Naive thymus-derived CD4-positive, alpha-beta T cell (primary cell): Measurements from ENCODE around the gene ADSL. TPM values are rescaled to one million over a fixed set of nuclear protein-coding genes. Genes with fewer than 3 reads are reported as not detected.

ENCODE experiments used
- ATAC-seq: fragments of 150-1000 bp; cut with Tn5 transposase; 2 replicates; pipeline ENCODE4 v1.10.0; 2021; ENCODE audit warnings: mild to moderate bottlenecking, moderate library complexity
- CTCF ChIA-PET: fragments of 350-600 bp; sonication (Branson Sonifier 250); formaldehyde crosslinking; loops from one replicate; lab custom pipeline; 2021; ENCODE audit warnings: antibody characterized with exemption; lab: Charles Lee
- POLR2A ChIA-PET: fragments of 350-600 bp; sonication (Branson Sonifier 250); formaldehyde crosslinking; loops from one replicate; lab custom pipeline; 2021; ENCODE audit warnings: antibody characterized with exemption, inconsistent platforms; lab: Charles Lee
- DNase-seq, 9 donors: peaks; one replicate each; pipeline versions ENCODE4 v3.0.0 to v3.0.0-alpha.2; 2020 to 2022; ENCODE audit warnings: mixed read lengths in 1 of 9
- H3K27ac ChIP-seq: one replicate; pipeline ENCODE4 v1.7.0; 2013; ENCODE audit warnings: mild to moderate bottlenecking, low read depth, low read length, moderate library complexity
- H3K27me3 ChIP-seq, 2 donors: one replicate each; pipeline ENCODE4 v1.7.0; 2013; ENCODE audit warnings: low read length in 2 of 2, mild to moderate bottlenecking in 2 of 2, moderate library complexity in 2 of 2; ENCODE audit not compliant: control insufficient read depth in 2 of 2, insufficient read depth in 2 of 2
- H3K36me3 ChIP-seq, 3 experiments: 1 replicate in 2 of 3; 2 replicates in 1 of 3; pipeline ENCODE4 v1.7.0; 2013; ENCODE audit warnings: low read length in 3 of 3, mild to moderate bottlenecking in 3 of 3, moderate library complexity in 1 of 3; ENCODE audit not compliant: insufficient read depth in 3 of 3, control insufficient read depth in 2 of 3
- H3K4me1 ChIP-seq, 2 donors: one replicate each; pipeline ENCODE4 v1.7.0; 2013; ENCODE audit warnings: low read length in 2 of 2, mild to moderate bottlenecking in 2 of 2, moderate library complexity in 1 of 2; ENCODE audit not compliant: control insufficient read depth in 2 of 2, insufficient read depth in 2 of 2
- H3K4me3 ChIP-seq: 2 replicates; pipeline ENCODE4 v1.7.0; 2013; ENCODE audit warnings: mild to moderate bottlenecking, low read length
- H3K9me3 ChIP-seq, 3 experiments: 1 replicate in 2 of 3; 2 replicates in 1 of 3; pipeline ENCODE4 v1.7.0; 2013; ENCODE audit warnings: low read length in 3 of 3; ENCODE audit not compliant: control insufficient read depth in 2 of 3
- H3K27ac Mint-ChIP-seq, 9 donors: one replicate each; pipeline ENCODE4 v1.8.0; 2020 to 2022; ENCODE audit warnings: mixed read lengths in 9 of 9, mild to moderate bottlenecking in 8 of 9, moderate library complexity in 5 of 9, inconsistent platforms in 2 of 9
- H3K27me3 Mint-ChIP-seq, 5 donors: one replicate each; pipeline ENCODE4 v1.8.0; 2021 to 2022; ENCODE audit warnings: mixed read lengths in 5 of 5, mild to moderate bottlenecking in 1 of 5
- H3K36me3 Mint-ChIP-seq, 5 donors: one replicate each; pipeline ENCODE4 v1.8.0; 2020 to 2022; ENCODE audit warnings: mixed read lengths in 5 of 5, mild to moderate bottlenecking in 3 of 5, inconsistent platforms in 1 of 5
- H3K4me1 Mint-ChIP-seq, 7 donors: one replicate each; pipeline ENCODE4 v1.8.0; 2020 to 2022; ENCODE audit warnings: mixed read lengths in 7 of 7, mild to moderate bottlenecking in 3 of 7, inconsistent platforms in 1 of 7
- H3K4me3 Mint-ChIP-seq, 10 donors: one replicate each; pipeline ENCODE4 v1.8.0; 2020 to 2022; ENCODE audit warnings: mild to moderate bottlenecking in 10 of 10, mixed read lengths in 10 of 10, moderate library complexity in 6 of 10, inconsistent platforms in 2 of 10
- H3K9me3 Mint-ChIP-seq, 11 donors: one replicate each; pipeline ENCODE4 v1.8.0; 2020 to 2022; ENCODE audit warnings: mixed read lengths in 11 of 11, mild to moderate bottlenecking in 4 of 11, inconsistent platforms in 1 of 11, moderate library complexity in 1 of 11
- intact Hi-C, 2 donors: fragments of 100-400 bp; cut with micrococcal nuclease; formaldehyde crosslinking; loops; one replicate each; pipeline ENCODE4 v1.15.1; 2023
- polyA plus RNA-seq, 2 donors: library from polyadenylated mRNA; unstranded; fragments of 300-500 nt; fragmentation: Illumina TruSeq; gene quantifications; one replicate each; pipeline ENCODE4 v1.2.3, GENCODE V29; 2021
- total RNA-seq, 6 experiments: library from RNA in 5 of 6; stranded (reverse) in 5 of 6; gene quantifications; 1 replicate in 5 of 6; 2 replicates in 1 of 6; pipeline ENCODE4 v1.2.3 and lab custom pipeline; 2021 to 2026

ADSL gene
- total RNA-seq (100 to 1,000 TPM in 1 of 5 experiments, 10 to 100 TPM in 4; 54.4 to 127 (median 61.9) TPM), polyA plus RNA-seq (100 to 1,000 TPM; 118 to 121 TPM), total RNA-seq (lab: John Stamatoyannopoulos, UW) (19.4 reads per million, percentile 50 among the genes with 10 or more reads in this experiment)

DNA sequence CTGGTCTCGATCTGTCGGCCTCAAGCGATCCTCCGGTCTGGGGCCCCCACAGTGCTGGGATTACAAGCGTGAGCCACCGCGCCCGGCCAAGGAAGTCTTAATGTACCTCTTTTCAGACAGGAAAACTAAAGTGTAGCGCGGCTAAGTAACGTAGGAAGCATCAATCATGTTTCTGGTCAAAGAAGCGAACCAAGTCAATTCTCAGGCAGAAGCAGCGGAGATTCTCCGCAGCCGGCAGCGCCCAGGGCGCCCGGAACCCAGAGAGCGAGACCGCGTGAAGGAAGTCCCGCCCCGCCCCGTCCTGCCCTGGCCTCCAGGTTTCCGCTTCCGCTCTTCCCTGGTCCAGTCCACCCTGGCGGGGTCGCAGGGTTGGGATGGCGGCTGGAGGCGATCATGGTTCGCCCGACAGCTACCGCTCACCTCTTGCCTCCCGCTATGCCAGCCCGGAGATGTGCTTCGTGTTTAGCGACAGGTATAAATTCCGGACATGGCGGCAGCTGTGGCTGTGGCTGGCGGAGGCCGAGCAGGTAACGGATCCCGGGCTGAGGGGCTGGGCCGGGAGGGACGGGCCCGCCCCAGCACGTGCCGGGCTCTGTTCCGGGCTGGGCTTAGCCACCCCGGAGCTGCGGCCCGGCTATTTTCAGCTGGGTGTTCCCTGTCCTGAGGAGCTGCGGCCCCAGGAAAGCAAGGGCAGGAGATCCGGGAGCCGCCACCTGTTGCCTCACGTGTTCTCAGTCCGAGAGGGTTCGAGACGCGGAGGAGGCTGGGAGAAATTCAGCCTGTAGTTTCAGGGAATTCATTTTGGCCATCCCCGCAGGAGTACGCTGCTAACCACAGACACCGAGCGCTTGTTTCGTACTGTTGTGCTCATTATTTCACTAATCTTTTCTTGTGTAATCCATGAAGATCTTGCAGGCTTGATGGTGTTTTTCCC lies at the start of gene ADSL:
TSS of gene ADSL (plus strand) at position 316 of the 934 bp plus-strand sequence. CDS start at position 375, 59 bp downstream.
- peaks cover 2 to 32% (median 9%) of the 10 kb centered on the region in 3 experiments for H3K36me3 ChIP-seq
- ATAC-seq (peak; percentile 92), DNase-seq (peak; percentile 70 to 88 (median 81))
- peak within 1 kb of the TSS; percentile 83 for H3K27ac ChIP-seq
- ChIA-PET CTCF (interaction anchor here (0.6 to 3.2 kb wide), 14 partner anchors 8 to 830 kb away, joined by 3 to 23 read pairs (median 5); partner anchors contain the start of gene RPS19BP1), POLR2A (interaction anchor here (0.7 to 6.8 kb wide), 17 partner anchors 14 to 404 kb away, joined by 3 to 77 read pairs (median 6); partner anchors contain the start of gene TNRC6B)
- H3K4me3 ChIP-seq, result peak within 1 kb of the TSS; percentile 98
- H3K4me1 ChIP-seq, result peaks cover 37 to 53% of the 10 kb centered on the region in 2 donors
- H3K9me3 ChIP-seq, result no peaks in the 10 kb centered on the region
- Mint-ChIP-seq H3K27me3 (no peaks in the 10 kb centered on the region), H3K9me3 (peaks cover 0 to 3% (median 0%) of the 10 kb centered on the region in 11 donors), H3K4me1 (peaks cover 36 to 69% (median 49%) of the 10 kb centered on the region in 7 donors), H3K27ac (peak within 1 kb of the TSS; percentile 92 to 99 (median 98)), H3K4me3 (peak within 1 kb of the TSS; percentile 93 to 99 (median 98)), H3K36me3 (peaks cover 5 to 10% (median 7%) of the 10 kb centered on the region in 5 donors)
- intact Hi-C loops, result loop anchor here (1.0 to 5.0 kb wide), 15 partner anchors 12 to 814 kb away; partner anchors contain the start of genes RPS19BP1 (in 2 of the 2), SGSM3 (in 1 of the 2) and TNRC6B (in 1 of the 2)
- H3K27me3 ChIP-seq, result no peaks in the 10 kb centered on the region

DNA sequence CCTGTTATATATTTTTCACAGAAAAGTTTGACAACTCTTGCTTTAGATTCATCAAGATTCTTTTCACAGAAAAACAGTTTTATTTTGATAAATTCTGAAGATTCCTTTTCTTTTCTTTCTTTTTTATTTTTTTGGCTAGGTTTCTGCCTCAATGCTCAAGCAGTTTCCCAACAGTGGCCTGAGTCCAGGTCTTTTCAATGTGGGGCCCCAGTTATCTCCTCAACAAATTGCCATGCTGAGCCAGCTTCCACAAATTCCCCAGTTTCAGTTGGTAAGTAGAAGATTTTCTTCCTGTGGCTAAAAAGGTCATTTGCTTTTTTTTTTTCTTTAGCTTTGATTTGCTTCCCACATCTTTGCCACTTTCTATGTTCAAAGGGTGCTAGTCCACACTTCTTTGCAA lies 46.0 kb upstream of the ADSL start:
- Histone ChIP-seq H3K4me3 (no peak overlapping the region), H3K9me3 (no peaks in the 10 kb centered on the region), H3K4me1 (no peaks in the 10 kb centered on the region), H3K27ac (no peak overlapping the region), H3K27me3 (no peaks in the 10 kb centered on the region), H3K36me3 (peaks cover 21 to 61% (median 22%) of the 10 kb centered on the region in 3 experiments)
- DNase-seq (no peak), ATAC-seq (no peak)
- Mint-ChIP-seq H3K36me3 (peaks cover 11 to 57% (median 39%) of the 10 kb centered on the region in 5 donors), H3K4me3 (no peak overlapping the region), H3K9me3 (no peaks in the 10 kb centered on the region), H3K4me1 (peaks cover 9 to 38% (median 24%) of the 10 kb centered on the region in 7 donors), H3K27me3 (no peaks in the 10 kb centered on the region), H3K27ac (peak overlapping the region in 3 of 9 donors; percentile 15 to 58 (median 56))
- intact Hi-C loops, result no loop called here
- ChIA-PET POLR2A (interaction anchor here (1.2 to 1.8 kb wide), 4 partner anchors 8 to 88 kb away, joined by 3 to 4 read pairs (median 3); no protein-coding TSS in a partner anchor), CTCF (interaction anchor here (0.6 to 1.9 kb wide), 3 partner anchors 30 to 449 kb away, joined by 3 to 5 read pairs (median 4); no protein-coding TSS in a partner anchor)

DNA sequence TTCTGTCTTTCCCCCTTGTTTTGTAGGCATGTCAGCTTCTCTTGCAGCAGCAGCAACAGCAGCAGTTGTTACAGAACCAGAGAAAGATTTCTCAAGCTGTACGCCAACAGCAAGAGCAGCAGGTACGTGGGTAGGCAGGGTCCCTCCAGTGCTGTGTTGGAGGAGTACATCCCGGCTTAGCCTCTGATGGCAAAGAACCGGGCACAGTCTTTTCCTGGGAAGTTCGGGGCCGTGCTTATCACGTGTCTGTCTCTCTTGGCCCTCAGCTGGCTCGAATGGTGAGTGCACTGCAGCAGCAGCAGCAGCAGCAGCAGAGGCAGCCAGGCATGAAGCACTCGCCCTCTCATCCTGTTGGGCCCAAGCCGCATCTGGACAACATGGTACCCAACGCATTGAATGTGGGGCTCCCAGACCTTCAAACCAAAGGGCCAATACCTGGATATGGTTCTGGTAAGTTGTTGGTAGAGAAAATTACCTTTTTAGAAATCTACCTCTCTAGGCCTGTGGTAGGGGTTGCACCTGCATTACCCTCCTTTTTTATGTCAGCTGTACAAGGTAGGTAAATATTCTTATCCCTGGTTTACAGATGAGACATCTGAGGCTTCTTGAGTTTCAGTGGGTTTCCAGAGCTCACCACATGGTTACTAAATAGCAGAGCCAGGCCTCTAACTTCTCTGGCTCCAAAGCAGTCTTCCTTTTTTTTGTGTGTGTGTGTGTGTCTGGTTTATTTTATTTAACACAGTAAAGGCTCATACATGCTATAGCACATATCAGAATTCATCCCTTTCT lies 45.2 kb upstream of the ADSL start:
- intact Hi-C loops, result no loop called here
- Histone ChIP-seq H3K27ac (no peak overlapping the region), H3K36me3 (peaks cover 21 to 54% (median 22%) of the 10 kb centered on the region in 3 experiments), H3K4me1 (no peaks in the 10 kb centered on the region), H3K27me3 (no peaks in the 10 kb centered on the region), H3K4me3 (no peak overlapping the region), H3K9me3 (no peaks in the 10 kb centered on the region)
- ATAC-seq (no peak), DNase-seq (no peak)
- H3K4me1 Mint-ChIP-seq, result peaks cover 6 to 37% (median 24%) of the 10 kb centered on the region in 7 donors
- H3K36me3 Mint-ChIP-seq, result peaks cover 9 to 55% (median 34%) of the 10 kb centered on the region in 5 donors
- no peaks in the 10 kb centered on the region for H3K9me3 Mint-ChIP-seq
- CTCF ChIA-PET, result interaction anchor here (0.6 to 1.9 kb wide), 2 partner anchors 31 to 47 kb away, joined by 4 to 5 read pairs; no protein-coding TSS in a partner anchor
- H3K27me3 Mint-ChIP-seq, result no peaks in the 10 kb centered on the region
- POLR2A ChIA-PET, result interaction anchor here (0.6 to 1.8 kb wide), 6 partner anchors 9 to 91 kb away, joined by 3 to 4 read pairs (median 3); no protein-coding TSS in a partner anchor
- H3K27ac Mint-ChIP-seq, result peak overlapping the region in 4 of 9 donors; percentile 15 to 58 (median 44)
- no peak overlapping the region for H3K4me3 Mint-ChIP-seq

DNA sequence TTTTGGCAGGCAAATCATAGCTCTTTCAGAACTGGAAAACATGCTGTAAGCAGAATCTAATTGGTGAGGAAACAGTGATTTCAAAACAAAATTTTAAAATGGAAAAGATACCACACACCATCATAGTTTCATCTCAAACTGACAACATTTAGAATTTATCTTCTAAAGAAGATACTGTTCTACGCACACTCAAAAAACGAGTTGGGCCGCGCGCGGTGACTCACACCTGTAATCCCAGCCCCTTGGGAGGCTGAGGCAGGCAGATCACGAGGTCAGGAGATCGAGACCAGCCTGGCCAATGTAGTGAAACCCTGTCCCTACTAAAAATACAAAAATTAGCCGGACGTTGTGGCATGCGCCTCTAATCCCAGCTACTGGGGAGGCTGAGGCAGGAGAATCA lies 44.2 kb upstream of the ADSL start:
- Histone ChIP-seq H3K4me3 (no peak overlapping the region), H3K27ac (no peak overlapping the region), H3K4me1 (peaks cover 0 to under 1% of the 10 kb centered on the region in 2 donors), H3K27me3 (no peaks in the 10 kb centered on the region), H3K36me3 (peaks cover 17 to 51% (median 19%) of the 10 kb centered on the region in 3 experiments), H3K9me3 (no peaks in the 10 kb centered on the region)
- Mint-ChIP-seq H3K27ac (peak overlapping the region in 2 of 9 donors; percentile 4 to 65), H3K27me3 (no peaks in the 10 kb centered on the region), H3K4me1 (peaks cover 6 to 36% (median 25%) of the 10 kb centered on the region in 7 donors), H3K9me3 (no peaks in the 10 kb centered on the region), H3K4me3 (no peak overlapping the region), H3K36me3 (peaks cover 9 to 52% (median 31%) of the 10 kb centered on the region in 5 donors)
- no peak for ATAC-seq
- ChIA-PET CTCF (interaction anchor here (1.0 kb wide), 1 partner anchor 45 kb away, joined by 3 read pairs; no protein-coding TSS in a partner anchor), POLR2A (interaction anchor here (1.0 to 1.8 kb wide), 2 partner anchors 8 to 44 kb away, joined by 3 to 4 read pairs; no protein-coding TSS in a partner anchor)
- intact Hi-C loops, result no loop called here
- DNase-seq, result no peak

DNA sequence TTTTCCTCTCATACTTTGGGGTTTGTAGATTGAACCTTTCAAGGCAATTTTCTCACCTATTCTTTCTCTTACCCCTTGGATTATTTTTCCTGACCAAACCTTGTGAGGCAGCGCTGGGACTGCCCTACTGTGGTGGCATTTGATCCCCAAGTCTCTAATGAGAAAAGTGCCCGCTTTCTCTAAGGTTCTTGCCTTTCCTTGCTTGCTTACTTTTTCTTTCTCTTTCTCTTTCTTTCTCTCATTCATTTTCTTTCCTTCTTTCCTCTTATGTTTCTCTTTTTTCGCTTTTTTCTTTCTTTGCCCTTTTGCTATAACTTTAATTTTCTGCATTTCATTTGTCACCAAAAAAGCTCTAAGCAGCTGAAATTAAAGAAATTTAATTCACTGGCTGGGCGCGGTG lies 40.7 kb upstream of the ADSL start:
- CTCF ChIA-PET, result interaction anchor here (0.7 kb wide), 1 partner anchor 9 kb away, joined by 5 read pairs; no protein-coding TSS in a partner anchor

More for the DNA sequence above, 40.7 kb upstream of the ADSL start:
- Mint-ChIP-seq H3K4me1 (peaks cover 19 to 55% (median 45%) of the 10 kb centered on the region in 7 donors), H3K9me3 (no peaks in the 10 kb centered on the region), H3K27me3 (no peaks in the 10 kb centered on the region), H3K36me3 (peaks cover 15 to 57% (median 42%) of the 10 kb centered on the region in 5 donors), H3K4me3 (no peak overlapping the region), H3K27ac (peak overlapping the region in 6 of 9 donors; percentile 15 to 81 (median 50))
- Histone ChIP-seq H3K9me3 (no peaks in the 10 kb centered on the region), H3K27ac (no peak overlapping the region), H3K4me1 (peaks cover 0 to 29% of the 10 kb centered on the region in 2 donors), H3K36me3 (peaks cover 14 to 51% (median 24%) of the 10 kb centered on the region in 3 experiments), H3K27me3 (no peaks in the 10 kb centered on the region), H3K4me3 (no peak overlapping the region)
- intact Hi-C loops, result loop anchor here in 1 of 2 donors (5.0 kb wide), 1 partner anchor 42 kb away; the partner anchor contains the start of gene ADSL
- DNase-seq (no peak), ATAC-seq (no peak)
- POLR2A ChIA-PET, result interaction anchor here (1.2 kb wide), 1 partner anchor 15 kb away, joined by 4 read pairs; no protein-coding TSS in a partner anchor
